ENCODE data around the gene SNX17.

- TF ChIP-seq CTCF (IDR thresholded peaks at IDR 0.05; ENCODE audit: low read depth, low read length) (no peak), EZH2phosphoT487 (IDR thresholded peaks at IDR 0.05; ENCODE audit: low read depth) (no peak)
These were observed 10.5 kb downstream of the SNX17 start, which contains the start of gene ZNF513 for GRCh38 chr2:27380626-27381545.
